Adrenal gland (tissue), 12 donors: ENCODE measurements around the gene SCAMP1. TPM values are rescaled to one million over a fixed set of nuclear protein-coding genes. Genes with fewer than 3 reads are reported as not detected.
"Not testable (repeated sequence)": the region's sequence is repeated elsewhere in the genome, so short reads cannot be mapped to it uniquely, and the experiment has no call there.

Source experiments
- DNase-seq, 7 donors: peaks; one replicate each; pipeline ENCODE4 v3.0.0-alpha.2; 2019 to 2020
- H3K27ac ChIP-seq, 5 donors: fragments of 200-600 bp; sonication (generic) in 4 of 5; 1 replicate in 3 of 5; 2 replicates in 2 of 5; pipeline versions ENCODE4 v1.5.1 to v1.8.0; 2016 to 2020; ENCODE audit warnings: mild to moderate bottlenecking in 1 of 5
- H3K27me3 ChIP-seq: fragments of 200-600 bp; 2 replicates; pipeline ENCODE4 v1.8.0; 2021
- H3K36me3 ChIP-seq, 2 donors: fragments of 200-600 bp; replicated peaks in 1 of 2; 1 replicate in 1 of 2; 2 replicates in 1 of 2; pipeline versions ENCODE4 v1.5.1 to v1.8.0; 2018 to 2022
- H3K4me1 ChIP-seq, 2 donors: fragments of 200-600 bp; replicated peaks in 1 of 2; 1 replicate in 1 of 2; 2 replicates in 1 of 2; pipeline versions ENCODE4 v1.5.1 to v1.8.0; 2018 to 2021
- H3K4me3 ChIP-seq, 4 donors: fragments of 200-600 bp; sonication (generic) in 3 of 4; one replicate each; pipeline ENCODE4 v1.5.1; 2016 to 2018
- H3K9me3 ChIP-seq, 3 donors: fragments of 200-600 bp; sonication (generic) in 1 of 3; replicated peaks in 1 of 3; 1 replicate in 2 of 3; 2 replicates in 1 of 3; pipeline versions ENCODE4 v1.5.1 to v1.8.0; 2016 to 2021
- POLR2A ChIP-seq, 2 donors: fragments of 450-650 bp; IDR thresholded peaks; one replicate each; pipeline ENCODE4 v1.6.1; 2017; ENCODE audit warnings: antibody characterized with exemption in 2 of 2, mild to moderate bottlenecking in 2 of 2, moderate library complexity in 1 of 2
- WGBS, 4 donors: extraction: QIAGEN DNeasy Blood & Tissue Kit in 2 of 4; methylation state at CpG; one replicate each; pipeline versions ENCODE4 v1.1.5 to v1.1.7; 2013 to 2017; 5-methylcytosine and 5-hydroxymethylcytosine counted together
- intact Hi-C, 2 donors: fragments of 100-400 bp; cut with DNase I; formaldehyde crosslinking; loops; one replicate each; pipeline versions ENCODE4 v1.14.1 to v1.15.0; 2022 to 2023
- polyA plus RNA-seq, 3 donors: library from polyadenylated mRNA; stranded (reverse); fragments of 200-250 nt in 2 of 3; fragments of 350-450 nt in 1 of 3; fragmentation: Illumina TruSeq in 1 of 3; extraction: RNeasy Lipid Tissue Mini Kit (QIAGEN cat#74804) in 1 of 3; gene quantifications; one replicate each; pipeline ENCODE4 v1.2.3, GENCODE V29; 2013 to 2014
- total RNA-seq, 9 donors: library from RNA; depleted of rRNA in 4 of 9; stranded (reverse); fragments of >200 nt in 4 of 9; fragments of 120-200 nt in 1 of 9; fragmentation: NEBNext Ultra II Directional in 1 of 9; extraction: Animal tissue kit (Norgen Biotek cat#: 25700) in 1 of 9; gene quantifications; one replicate each; pipeline versions ENCODE4 v1.1.0 to v1.2.4, GENCODE V29; 2013 to 2023
- TF ChIP-seq, protein P1 (sequence below), 6 experiments: fragments of 450-650 bp in 4 of 6; fragments of 200-600 bp in 2 of 6; sonication (generic) in 1 of 6; IDR thresholded peaks; 1 replicate in 5 of 6; 2 replicates in 1 of 6; pipeline versions ENCODE4 v1.5.1 to v1.8.0; 2016 to 2021; ENCODE audit warnings: antibody characterized with exemption in 6 of 6, mild to moderate bottlenecking in 2 of 6, moderate library complexity in 1 of 6
- donor health status: healthy with polysubstance abuse.
- donor health status: Bipolar disorder and iron deficiency.
- donor health status: DM: yes; HTN: yes; CAD: no.
- donor health status: DM: no; HTN: no; CAD: no.
- donor health status: DM: no; HTN: no; CAD: no.
- donor health status: DM: yes; HTN: yes; CAD: no.

Gene SCAMP1
- total and polyA plus RNA-seq, 12 donors: 5.6 to 40.2 (median 25.9) TPM

DNA sequence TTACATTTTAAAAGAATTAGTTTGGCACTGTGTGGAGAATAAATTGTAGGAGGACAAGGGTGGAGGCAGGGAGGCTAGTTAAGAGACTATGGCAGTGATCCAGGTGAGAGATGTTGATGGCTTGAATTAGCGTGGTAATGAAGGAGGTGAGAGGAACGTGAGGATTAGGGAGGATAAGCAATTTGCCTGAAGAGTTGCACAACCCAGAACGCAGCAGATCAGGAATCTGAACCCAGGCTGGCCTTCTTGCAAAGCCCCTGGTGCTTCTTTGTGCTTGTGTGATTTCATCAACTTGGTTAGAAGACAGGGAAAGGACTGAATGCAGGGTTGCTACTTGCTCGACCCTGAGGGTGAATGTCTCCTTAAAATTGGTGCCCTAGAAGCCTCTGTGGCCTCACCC lies 6.9 kb upstream of the SCAMP1 start:
- Histone ChIP-seq H3K27ac (no peak overlapping the region), H3K27me3 (no peaks in the 10 kb centered on the region), H3K4me1 (peaks cover 0 to 4% of the 10 kb centered on the region in 2 donors), H3K36me3 (no peaks in the 10 kb centered on the region), H3K9me3 (no peaks in the 10 kb centered on the region), H3K4me3 (no peak overlapping the region)
- 63 to 72% (median 66%) methylated on average over 4 of the region's 4 CpGs for WGBS, 4 donors
- no peak for DNase-seq
- intact Hi-C loops: no loop called here
- TF ChIP-seq, protein P1, sequence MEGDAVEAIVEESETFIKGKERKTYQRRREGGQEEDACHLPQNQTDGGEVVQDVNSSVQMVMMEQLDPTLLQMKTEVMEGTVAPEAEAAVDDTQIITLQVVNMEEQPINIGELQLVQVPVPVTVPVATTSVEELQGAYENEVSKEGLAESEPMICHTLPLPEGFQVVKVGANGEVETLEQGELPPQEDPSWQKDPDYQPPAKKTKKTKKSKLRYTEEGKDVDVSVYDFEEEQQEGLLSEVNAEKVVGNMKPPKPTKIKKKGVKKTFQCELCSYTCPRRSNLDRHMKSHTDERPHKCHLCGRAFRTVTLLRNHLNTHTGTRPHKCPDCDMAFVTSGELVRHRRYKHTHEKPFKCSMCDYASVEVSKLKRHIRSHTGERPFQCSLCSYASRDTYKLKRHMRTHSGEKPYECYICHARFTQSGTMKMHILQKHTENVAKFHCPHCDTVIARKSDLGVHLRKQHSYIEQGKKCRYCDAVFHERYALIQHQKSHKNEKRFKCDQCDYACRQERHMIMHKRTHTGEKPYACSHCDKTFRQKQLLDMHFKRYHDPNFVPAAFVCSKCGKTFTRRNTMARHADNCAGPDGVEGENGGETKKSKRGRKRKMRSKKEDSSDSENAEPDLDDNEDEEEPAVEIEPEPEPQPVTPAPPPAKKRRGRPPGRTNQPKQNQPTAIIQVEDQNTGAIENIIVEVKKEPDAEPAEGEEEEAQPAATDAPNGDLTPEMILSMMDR (IDR thresholded peaks at IDR 0.05): no peak
- TF ChIP-seq POLR2A (IDR thresholded peaks at IDR 0.05): no peak

DNA sequence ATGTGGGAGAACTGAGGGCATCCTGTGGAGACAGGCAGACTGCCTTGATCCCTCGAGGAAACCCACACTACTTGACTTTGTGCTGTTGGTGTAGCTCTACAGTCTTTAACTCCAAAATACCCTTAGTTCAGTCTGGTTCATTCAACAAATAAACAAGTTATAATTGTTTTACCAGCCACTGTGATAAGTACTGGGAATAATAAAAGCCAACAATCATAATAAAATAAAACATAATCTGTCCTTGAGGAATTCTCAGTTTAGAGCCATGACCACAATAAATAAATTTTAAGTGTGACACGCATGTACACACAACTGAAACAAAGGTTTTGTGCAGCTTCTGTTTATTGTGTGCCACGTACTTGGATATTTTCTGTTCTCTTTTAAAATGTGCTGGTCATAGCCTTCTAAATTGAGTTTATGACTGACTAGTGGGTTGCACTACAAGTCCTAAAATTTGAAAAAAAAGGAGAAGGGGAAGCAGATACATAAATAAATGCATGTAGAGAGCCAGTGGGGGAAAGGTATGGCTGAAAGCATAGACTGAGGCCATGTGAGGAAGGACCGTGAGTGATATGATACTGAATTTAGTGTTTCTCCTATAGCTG lies 6.2 kb upstream of the SCAMP1 start:
- Histone ChIP-seq H3K27me3 (no peaks in the 10 kb centered on the region), H3K4me1 (peaks cover 3 to 10% of the 10 kb centered on the region in 2 donors), H3K9me3 (no peaks in the 10 kb centered on the region), H3K36me3 (no peaks in the 10 kb centered on the region), H3K27ac (no peak overlapping the region), H3K4me3 (no peak overlapping the region)
- DNase-seq: no peak
- TF ChIP-seq, protein P1 (IDR thresholded peaks at IDR 0.05): no peak
- no peak for TF ChIP-seq POLR2A (IDR thresholded peaks at IDR 0.05)
- intact Hi-C loops: no loop called here
- 58 to 66% (median 62%) methylated on average over 4 of the region's 4 CpGs for WGBS, 4 donors

DNA sequence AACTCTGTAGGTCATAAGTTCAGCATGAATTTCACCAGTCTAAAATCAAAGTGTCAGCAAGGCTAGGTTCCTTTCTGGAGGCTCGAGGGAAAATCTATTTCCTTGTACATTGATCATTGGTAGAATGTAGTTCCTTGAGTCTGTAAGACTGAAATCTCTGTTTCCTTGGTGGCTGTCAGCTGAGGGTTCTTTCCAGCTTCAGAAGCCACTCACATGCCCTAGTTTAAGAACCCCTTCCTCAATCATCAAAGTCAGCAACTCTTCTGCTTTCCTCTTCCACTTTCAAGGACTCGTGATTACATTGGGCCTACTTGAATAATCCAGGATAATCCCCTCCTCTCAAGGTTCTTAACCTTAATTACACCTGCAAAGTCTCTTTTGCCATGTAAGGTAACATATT lies 4.9 kb upstream of the SCAMP1 start:
- 84 to 89% (median 86%) methylated on average over 2 of the region's 2 CpGs for WGBS, 4 donors
- H3K4me3 ChIP-seq: no peak overlapping the region
- intact Hi-C loops: loop anchor here in 1 of 2 donors (5.0 kb wide), 1 partner anchor 58 kb away; no protein-coding TSS in a partner anchor
- H3K4me1 ChIP-seq: peaks cover 8 to 15% of the 10 kb centered on the region in 2 donors
- TF ChIP-seq, protein P1 (IDR thresholded peaks at IDR 0.05): no peak
- no peak for TF ChIP-seq POLR2A (IDR thresholded peaks at IDR 0.05)
- DNase-seq: peak in 1 of 7 donors; percentile 5
- no peaks in the 10 kb centered on the region for H3K36me3 ChIP-seq
- no peaks in the 10 kb centered on the region for H3K27me3 ChIP-seq
- no peaks in the 10 kb centered on the region for H3K9me3 ChIP-seq
- H3K27ac ChIP-seq: peak overlapping the region in 1 of 5 donors; percentile 5

DNA sequence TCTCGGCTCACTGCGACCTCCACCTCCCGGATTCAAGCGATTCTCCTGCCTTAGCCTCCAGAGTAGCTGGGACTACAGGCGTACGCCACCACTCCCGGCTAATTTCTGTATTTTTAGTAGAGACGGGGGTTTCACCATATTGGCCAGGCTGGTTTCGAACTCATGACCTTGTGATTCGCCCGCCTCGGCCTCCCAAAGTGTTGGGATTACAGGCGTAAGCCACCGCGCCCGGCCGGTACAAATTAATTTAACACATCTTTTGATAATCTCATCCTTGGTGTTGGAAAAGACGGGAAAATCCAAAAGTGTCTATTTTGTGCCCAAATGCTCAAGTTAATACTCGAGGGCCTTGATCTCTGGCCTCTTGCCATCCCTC lies 974 bp upstream of the SCAMP1 start:
- DNase-seq, H3K27me3 ChIP-seq, H3K9me3 ChIP-seq, H3K36me3 ChIP-seq: not testable (repeated sequence)
- peak overlapping the region in 4 of 5 donors; percentile 85 to 92 (median 88) for H3K27ac ChIP-seq
- 64 to 79% (median 72%) methylated on average over 19 of the region's 19 CpGs for WGBS, 4 donors
- intact Hi-C loops: loop anchor here in 1 of 2 donors (5.0 kb wide), 1 partner anchor 62 kb away; no protein-coding TSS in a partner anchor
- peaks cover 13 to 29% of the 10 kb centered on the region in 2 donors for H3K4me1 ChIP-seq
- peak overlapping the region; percentile 22 to 100 (median 84) for H3K4me3 ChIP-seq

DNA sequence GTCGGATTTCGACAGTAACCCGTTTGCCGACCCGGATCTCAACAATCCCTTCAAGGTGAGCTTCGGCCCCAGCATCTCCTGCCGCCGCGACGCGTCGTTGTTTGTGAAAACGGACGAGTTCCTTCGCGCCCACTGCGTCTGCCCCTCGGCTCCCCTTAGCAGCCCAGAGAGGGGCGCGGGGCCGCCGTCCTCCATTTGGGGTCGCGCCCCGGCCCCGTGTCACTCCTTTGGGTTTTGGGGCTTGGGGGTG lies 182 bp downstream of the SCAMP1 start:
- H3K36me3 ChIP-seq: no peaks in the 10 kb centered on the region
- peak overlapping the region; percentile 85 to 92 (median 89) for H3K27ac ChIP-seq
- TF ChIP-seq, protein P1 (IDR thresholded peaks at IDR 0.05): no peak
- TF ChIP-seq POLR2A (IDR thresholded peaks at IDR 0.05): no peak
- H3K4me1 ChIP-seq: peaks cover 13 to 29% of the 10 kb centered on the region in 2 donors
- no peaks in the 10 kb centered on the region for H3K9me3 ChIP-seq
- no peak for DNase-seq
- intact Hi-C loops: loop anchor here in 1 of 2 donors (5.0 kb wide), 1 partner anchor 68 kb away; the partner anchor contains the start of gene AP3B1
- 0 to 1% methylated on average over 26 of the region's 26 CpGs; no CpG with 5 or more reads in 2 of the 4 donors for WGBS, 4 donors
- peak overlapping the region; percentile 48 to 100 (median 84) for H3K4me3 ChIP-seq
- H3K27me3 ChIP-seq: no peaks in the 10 kb centered on the region
